GM12878 (cell line): Measurements from ENCODE around the gene CTXN1. TPM values are rescaled to one million over a fixed set of nuclear protein-coding genes. Genes with fewer than 3 reads are reported as not detected.
"Not testable (repeated sequence)": the region's sequence is repeated elsewhere in the genome, so short reads cannot be mapped to it uniquely, and the experiment has no call there.

Source experiments
- ATAC-seq: fragments of 200-7000 bp; cut with Tn5 transposase; 3 replicates; pipeline ENCODE4 v1.9.1; 2020; ENCODE audit warnings: mild to moderate bottlenecking, moderate library complexity
- BruUV-seq: library from RNA; stranded (reverse); fragments of 400-500 nt; replicated peaks from 2 replicates; lab custom pipeline; 2021; lab: Mats Ljungman, UMichigan
- CTCF ChIA-PET: fragments of 300-600 bp; sonication (Branson Sonifier 250); formaldehyde crosslinking; extraction: SDS; loops from one replicate; lab custom pipeline; 2021; ENCODE audit warnings: inconsistent platforms; lab: Yijun Ruan, JAX
- POLR2A ChIA-PET: fragments of 350-600 bp; formaldehyde crosslinking; extraction: SDS; loops from one replicate; lab custom pipeline; 2021; ENCODE audit warnings: inconsistent platforms; lab: Charles Lee
- RAD21 ChIA-PET: fragments of 300-600 bp; sonication (Branson Sonifier 250); formaldehyde crosslinking; loops from one replicate; lab custom pipeline; 2023; ENCODE audit warnings: antibody characterized with exemption; ENCODE audit not compliant: unreplicated experiment; lab: Charles Lee
- SMC1A ChIA-PET: fragments of 300-600 bp; sonication (Branson Sonifier 250); formaldehyde crosslinking; loops from one replicate; lab custom pipeline; 2023; ENCODE audit not compliant: unreplicated experiment, uncharacterized antibody; lab: Charles Lee
- DNase-seq: peaks from one replicate; pipeline ENCODE4 v3.0.0-alpha.2; 2011; ENCODE audit warnings: low read depth, low spot score
- FAIRE-seq: peaks from 3 replicates; lab custom pipeline; 2011; peaks lifted over from hg19 to GRCh38; lab: Jason Lieb, UNC
- H2AFZ ChIP-seq: 2 replicates; pipeline ENCODE4 v1.6.0; 2011; ENCODE audit warnings: low read depth, low read length, control low read depth; ENCODE audit not compliant: control insufficient read depth
- H3K27ac ChIP-seq: 2 replicates; pipeline ENCODE4 v1.5.1; 2011; ENCODE audit warnings: control low read depth; ENCODE audit not compliant: control insufficient read depth, insufficient read depth
- H3K27me3 ChIP-seq, 2 experiments: replicated peaks in 1 of 2; 2 replicates each; pipeline versions ENCODE4 v1.6.0 to v1.6.1; 2011; ENCODE audit warnings: low read length in 1 of 2; ENCODE audit not compliant: control insufficient read depth in 2 of 2, insufficient read depth in 2 of 2
- H3K36me3 ChIP-seq, 2 experiments: 2 replicates each; pipeline ENCODE4 v1.5.1; 2011; ENCODE audit warnings: low read length in 1 of 2; ENCODE audit not compliant: control insufficient read depth in 2 of 2, insufficient read depth in 2 of 2
- H3K4me1 ChIP-seq: 2 replicates; pipeline ENCODE4 v1.6.1; 2011; ENCODE audit warnings: mild to moderate bottlenecking, low read length, moderate library complexity, mixed read lengths; ENCODE audit not compliant: control insufficient read depth, insufficient read depth
- H3K4me2 ChIP-seq: 2 replicates; pipeline ENCODE4 v1.6.0; 2011; ENCODE audit warnings: control low read depth; ENCODE audit not compliant: control insufficient read depth, insufficient read depth
- H3K4me3 ChIP-seq: fragments of 200-600 bp; sonication (generic); 2 replicates; pipeline ENCODE4 v1.5.1; 2016
- H3K79me2 ChIP-seq: 2 replicates; pipeline ENCODE4 v1.6.0; 2011; ENCODE audit warnings: low read length; ENCODE audit not compliant: control insufficient read depth, insufficient read depth
- H3K9ac ChIP-seq: 2 replicates; pipeline ENCODE4 v1.8.0; 2011; ENCODE audit warnings: low read length, control low read depth, mixed read lengths; ENCODE audit not compliant: control insufficient read depth, insufficient read depth
- H3K9me3 ChIP-seq: replicated peaks from 3 replicates; pipeline ENCODE4 v1.5.1; 2011; ENCODE audit warnings: mild to moderate bottlenecking, low read length; ENCODE audit not compliant: control insufficient read depth, insufficient read depth
- H4K20me1 ChIP-seq: 2 replicates; pipeline ENCODE4 v1.6.0; 2011; ENCODE audit not compliant: control insufficient read depth, insufficient read depth
- EED ChIP-seq: sonication (generic); IDR thresholded peaks from 2 replicates; pipeline ENCODE4 v1.6.1; 2016; ENCODE audit warnings: antibody characterized with exemption, low read depth
- KLF5 ChIP-seq: fragments of 450-650 bp; IDR thresholded peaks from 2 replicates; pipeline ENCODE4 v1.6.1; 2014; ENCODE audit warnings: mild to moderate bottlenecking; ENCODE audit not compliant: partially characterized antibody
- MXI1 ChIP-seq: fragments of 150-350 bp; IDR thresholded peaks from 2 replicates; pipeline ENCODE4 v1.6.1; 2011; ENCODE audit warnings: low read depth, mild to moderate bottlenecking, inconsistent platforms, low read length, improper control_type of control experiment
- ZNF622 ChIP-seq: fragments of 450-650 bp; IDR thresholded peaks from 2 replicates; pipeline ENCODE4 v1.6.1; 2017; ENCODE audit warnings: mild to moderate bottlenecking, inconsistent platforms
- WGBS: methylation state at CpG from one replicate; pipeline ENCODE4 v1.1.6; 2016; ENCODE audit warnings: low lambda C conversion rate; ENCODE audit not compliant: insufficient replicate concordance, insufficient coverage; ENCODE audit errors: missing lambda C conversion rate; 5-methylcytosine and 5-hydroxymethylcytosine counted together
- in situ Hi-C: fragments of 300-500 bp; cut with MboI; formaldehyde crosslinking; loops from 9 replicates; pipeline ENCODE4 v1.14.3; 2018; ENCODE audit warnings: mixed read lengths
- intact Hi-C: fragments of 100-400 bp; cut with micrococcal nuclease; formaldehyde crosslinking; loops from one replicate; pipeline ENCODE4 v1.14.2; 2022; ENCODE audit not compliant: unreplicated experiment
- polyA plus RNA-seq, 11 experiments: library from polyadenylated mRNA; depleted of rRNA in 4 of 11; unstranded in 6 of 11; stranded (reverse) in 5 of 11; fragments of >200 nt; fragmentation: Nextera tagmentation in 4 of 11; fragmentation: Illumina TruSeq in 1 of 11; extraction: Ambion mirVana in 4 of 11; extraction: Trizol in 1 of 11; gene quantifications; 1 replicate in 1 of 11; 2 replicates in 10 of 11; pipeline versions ENCODE4 v1.2.1 to v1.2.3, GENCODE V29; 2011 to 2016; ENCODE audit warnings: inconsistent platforms in 2 of 11, missing spikeins in 2 of 11, low read depth in 1 of 11
- total RNA-seq, 4 experiments: library from RNA; depleted of rRNA in 3 of 4; stranded (reverse); fragments of >200 nt in 3 of 4; fragmentation: Illumina TruSeq in 1 of 4; extraction: Trizol in 1 of 4; gene quantifications; 2 replicates each; pipeline versions ENCODE4 v1.2.1 to v1.2.3, GENCODE V29; 2013 to 2021

The CTXN1 gene
- total and polyA plus RNA-seq, 10 of the 15 experiments (the other 5 are each of a cell fraction or from before 2014, with no cell fraction given): 0.04 to 1.0 (median 0.38) TPM; not detected in 4

GRCh38 chr19:7918615-7919421 is 7.1 kb downstream of the CTXN1 start:
- Histone ChIP-seq H2AFZ (no peak overlapping the region), H3K4me2 (peak overlapping the region; percentile 82; the same call in 1 of the 2 replicates), H3K4me3 (no peak overlapping the region), H3K9me3 (no peaks in the 10 kb centered on the region; the same call in 2 of the 3 replicates), H3K79me2 (no peaks in the 10 kb centered on the region), H3K36me3 (no peaks in the 10 kb centered on the region; a peak in 1 of 4 replicates), H3K27me3 (peaks cover 8 to 21% of the 10 kb centered on the region in 2 experiments), H3K4me1 (peaks cover 11% of the 10 kb centered on the region), H3K9ac (no peak overlapping the region), H3K27ac (no peak overlapping the region), H4K20me1 (no peaks in the 10 kb centered on the region)
- ChIA-PET SMC1A (interaction anchor here (1.6 kb wide), 2 partner anchors 25 kb away, joined by 3 to 7 read pairs; partner anchors contain the start of gene TIMM44), POLR2A (interaction anchor here (0.7 to 2.9 kb wide), 3 partner anchors 15 to 147 kb away, joined by 6 to 27 read pairs (median 18); partner anchors contain the start of genes MAP2K7 and TIMM44), CTCF (interaction anchor here (1.1 to 3.9 kb wide), 6 partner anchors 10 to 350 kb away, joined by 3 to 32 read pairs (median 10); partner anchors contain the start of genes MAP2K7 and TIMM44), RAD21 (interaction anchor here (1.1 to 2.5 kb wide), 4 partner anchors 10 to 350 kb away, joined by 5 to 17 read pairs (median 14); partner anchors contain the start of genes MAP2K7 and TIMM44)
- ATAC-seq: no peak
- WGBS: 75% methylated on average over 42 of the region's 42 CpGs
- FAIRE-seq: no peak
- no peak for TF ChIP-seq KLF5
- TF ChIP-seq ZNF622: no peak
- TF ChIP-seq EED: no peak
- TF ChIP-seq MXI1: no peak
- in situ Hi-C loops (no loop called here), intact Hi-C loops (no loop called here)
- no TSS peak for BruUV-seq
- DNase-seq: no peak

DNA sequence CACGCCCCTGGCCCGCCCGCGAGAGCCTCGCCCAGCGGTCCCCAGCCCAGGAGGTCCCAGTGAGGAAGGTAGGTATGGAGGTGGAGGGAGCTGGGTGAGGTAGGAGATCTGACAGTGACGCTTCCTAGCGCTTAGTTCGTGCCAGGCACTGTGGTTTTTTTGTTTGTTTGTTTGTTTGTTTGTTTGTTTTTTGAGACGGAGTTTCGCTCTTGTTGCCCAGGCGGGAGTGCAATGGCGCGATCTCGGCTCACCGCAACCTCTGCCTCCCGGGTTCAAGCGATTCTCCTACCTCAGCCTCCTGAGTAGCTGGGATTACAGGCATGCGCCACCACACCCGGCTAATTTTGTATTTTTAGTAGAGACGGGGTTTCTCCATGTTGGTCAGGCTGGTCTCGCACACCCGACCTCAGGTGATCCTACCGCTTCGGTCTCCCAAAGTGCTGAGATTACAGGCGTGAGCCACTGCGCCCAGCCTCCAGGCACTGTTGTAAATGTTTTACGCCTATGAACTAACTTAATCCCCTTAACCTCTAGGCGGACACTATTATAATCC is 7.8 kb downstream of the CTXN1 start:
- H4K20me1 ChIP-seq, ATAC-seq, H3K27ac ChIP-seq, DNase-seq, H2AFZ ChIP-seq, H3K4me3 ChIP-seq, FAIRE-seq, in situ Hi-C loops, intact Hi-C loops, RAD21 ChIA-PET, POLR2A ChIA-PET, BruUV-seq, H3K79me2 ChIP-seq, H3K36me3 ChIP-seq, H3K9ac ChIP-seq, H3K9me3 ChIP-seq, H3K4me2 ChIP-seq: not testable (repeated sequence)
- ChIA-PET SMC1A (interaction anchor here (1.6 kb wide), 1 partner anchor 26 kb away, joined by 3 read pairs; no protein-coding TSS in a partner anchor), CTCF (interaction anchor here (1.1 to 1.2 kb wide), 2 partner anchors 11 to 26 kb away, joined by 3 to 4 read pairs; partner anchors contain the start of gene TIMM44)
- Histone ChIP-seq H3K4me1 (peaks cover 11% of the 10 kb centered on the region), H3K27me3 (peaks cover 8 to 21% of the 10 kb centered on the region in 2 experiments)
- 19% methylated on average over 29 of the region's 29 CpGs for WGBS
